ENCODE data around the gene FCN2.

Gene FCN2

DNA sequence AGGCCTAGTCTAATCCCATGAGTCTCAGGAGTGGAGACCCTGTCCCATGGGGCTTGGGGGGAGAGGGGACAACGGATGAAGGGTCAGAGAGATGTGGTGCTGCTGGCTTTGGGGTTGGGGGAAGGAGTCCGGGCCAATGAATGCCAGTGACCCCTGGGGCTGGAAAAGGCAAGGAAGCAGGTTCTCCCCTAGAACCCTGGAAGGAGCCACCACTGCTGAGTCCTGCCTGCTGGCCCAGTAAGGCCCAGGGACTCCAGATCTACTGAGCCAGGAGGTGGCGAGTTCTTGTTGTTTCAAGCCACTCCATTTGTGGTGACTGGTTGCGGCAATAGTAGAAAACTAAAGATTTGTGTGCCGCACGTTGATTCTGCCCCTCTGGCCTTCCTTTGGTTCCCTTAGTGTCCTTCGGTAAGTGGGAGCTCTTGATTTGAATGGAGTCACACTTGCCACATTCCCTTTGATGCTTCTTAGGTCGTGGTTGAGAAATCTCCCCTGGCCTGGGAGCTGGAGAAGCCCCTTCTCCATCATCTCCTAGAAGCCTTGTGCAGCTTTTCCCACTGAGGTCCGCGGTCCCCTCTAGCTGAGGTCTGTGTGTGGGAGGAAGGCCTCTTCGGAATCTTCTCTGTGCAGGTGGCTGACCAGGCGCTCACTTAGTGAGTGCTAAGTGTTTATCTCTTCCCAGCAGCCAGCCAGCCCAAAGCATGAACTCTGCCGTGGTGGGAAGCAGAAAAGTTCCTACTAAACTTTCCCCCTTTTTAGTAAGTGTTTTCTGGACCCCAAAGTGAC lies 28.1 kb downstream of the FCN2 start:
- Histone ChIP-seq H3K27ac (replicated peaks; ENCODE audit: low read length) (no peak overlapping the region), H3K4me1 (ENCODE audit: control insufficient read depth in 2 of 2, insufficient read depth in 1 of 2, low read depth in 1 of 2, low read length in 2 of 2) (no peaks in the 10 kb centered on the region), H3K9me3 (replicated peaks in 1 of 2; ENCODE audit: control insufficient read depth in 2 of 2, insufficient read depth in 1 of 2, low read depth in 1 of 2, low read length in 2 of 2) (no peaks in the 10 kb centered on the region), H2BK5ac (ENCODE audit: low read length) (no peak overlapping the region), H3K79me1 (ENCODE audit: low read depth, low read length) (no peaks in the 10 kb centered on the region), H4K91ac (ENCODE audit: low read depth, low read length, poor library complexity) (no peak overlapping the region), H3K36me3 (replicated peaks in 1 of 2; ENCODE audit: control insufficient read depth in 2 of 2, insufficient read depth in 2 of 2, low read length in 2 of 2) (no peaks in the 10 kb centered on the region), H4K8ac (ENCODE audit: low read depth, low read length) (no peak overlapping the region), H3K4ac (ENCODE audit: low read length) (no peak overlapping the region), H2BK120ac (ENCODE audit: low read depth, low read length) (no peak overlapping the region), H2BK15ac (ENCODE audit: low read length) (no peak overlapping the region), H2BK12ac (ENCODE audit: low read length) (no peak overlapping the region), H3K18ac (ENCODE audit: low read length) (no peak overlapping the region), H2AK5ac (ENCODE audit: low read depth, low read length) (no peak overlapping the region), H3K23ac (ENCODE audit: low read depth, low read length, poor library complexity) (no peak overlapping the region), H2AFZ (ENCODE audit: low read length) (no peak overlapping the region), H3K4me2 (ENCODE audit: insufficient read depth, low read length, poor library complexity, severe bottlenecking) (no peak overlapping the region), H3K9ac (ENCODE audit: low read depth, low read length, poor library complexity) (no peak overlapping the region), H3K4me3 (ENCODE audit: low read length in 2 of 2) (no peak overlapping the region), H3K27me3 (ENCODE audit: control insufficient read depth in 3 of 3, insufficient read depth in 3 of 3, low read depth in 1 of 3, low read length in 3 of 3) (no peaks in the 10 kb centered on the region), H3K14ac (ENCODE audit: low read length) (no peak overlapping the region)
- DNase-seq (ENCODE audit: low spot score): no peak
- WGBS, 2 donors (ENCODE audit: extremely low coverage in 2 of 2, insufficient read length in 2 of 2, insufficient replicate concordance in 1 of 2): no CpG with 5 or more reads among the region's 13 CpGs

DNA sequence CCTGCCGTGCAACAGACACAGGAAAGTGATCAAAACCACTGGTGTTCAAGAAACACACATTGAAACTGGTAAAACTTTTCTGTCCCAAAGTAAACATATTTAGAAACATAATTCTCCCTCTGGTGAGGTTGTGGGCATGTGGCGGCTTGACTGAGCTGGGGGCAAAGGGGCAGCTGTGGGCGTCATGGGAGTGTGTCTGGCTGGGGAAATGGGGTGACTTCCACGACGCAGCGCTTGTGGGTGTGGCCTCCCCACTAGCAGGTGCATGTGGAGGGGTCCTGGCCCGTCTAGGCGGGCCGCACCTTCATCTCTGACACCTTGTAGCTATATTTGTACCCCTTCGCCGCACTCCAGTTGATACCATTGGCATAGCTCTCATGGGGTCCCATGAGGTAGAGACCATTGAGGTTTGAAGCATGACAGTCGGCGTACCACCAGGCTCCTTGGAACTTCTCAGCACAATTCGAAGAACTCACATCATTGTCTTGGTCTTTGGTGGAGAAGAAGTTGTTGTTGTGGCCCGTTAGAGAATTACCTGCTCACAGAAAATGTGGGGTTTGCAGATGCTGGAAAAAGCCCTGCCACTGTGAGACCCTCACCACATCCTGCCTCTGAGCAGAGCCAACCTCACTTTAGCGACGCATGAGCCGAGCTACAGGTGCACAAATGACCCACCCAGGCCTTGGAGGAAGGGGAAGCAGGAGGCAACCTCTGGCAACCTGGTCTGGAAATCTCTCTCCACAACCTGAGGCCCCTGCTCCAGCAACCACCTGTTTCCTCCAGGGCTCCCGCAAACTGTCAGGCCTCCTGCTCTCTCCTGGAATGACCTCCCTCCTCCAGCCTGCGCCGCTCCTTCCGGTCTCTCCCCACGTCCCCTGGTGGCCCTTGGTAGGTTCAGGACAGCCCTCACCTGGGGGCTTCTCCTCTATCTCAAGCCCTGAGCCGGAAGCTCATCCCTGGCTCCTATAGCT lies 29.2 kb downstream of the FCN2 start:
- Histone ChIP-seq H3K18ac (ENCODE audit: low read length) (peak overlapping the region; percentile 77), H3K23ac (ENCODE audit: low read depth, low read length, poor library complexity) (peak overlapping the region; percentile 17), H3K4me2 (ENCODE audit: insufficient read depth, low read length, poor library complexity, severe bottlenecking) (no peak overlapping the region), H3K14ac (ENCODE audit: low read length) (no peak overlapping the region), H4K8ac (ENCODE audit: low read depth, low read length) (no peak overlapping the region), H3K9ac (ENCODE audit: low read depth, low read length, poor library complexity) (no peak overlapping the region), H3K9me3 (replicated peaks in 1 of 2; ENCODE audit: control insufficient read depth in 2 of 2, insufficient read depth in 1 of 2, low read depth in 1 of 2, low read length in 2 of 2) (no peaks in the 10 kb centered on the region), H2AK5ac (ENCODE audit: low read depth, low read length) (peak overlapping the region; percentile 58), H3K27ac (replicated peaks; ENCODE audit: low read length) (no peak overlapping the region), H3K4ac (ENCODE audit: low read length) (no peak overlapping the region), H2BK5ac (ENCODE audit: low read length) (peak overlapping the region; percentile 42), H2BK12ac (ENCODE audit: low read length) (no peak overlapping the region), H2AFZ (ENCODE audit: low read length) (no peak overlapping the region), H3K27me3 (ENCODE audit: control insufficient read depth in 3 of 3, insufficient read depth in 3 of 3, low read depth in 1 of 3, low read length in 3 of 3) (no peaks in the 10 kb centered on the region), H3K4me3 (ENCODE audit: low read length in 2 of 2) (peak overlapping the region in 1 of 2 donors; percentile 35), H3K4me1 (ENCODE audit: control insufficient read depth in 2 of 2, insufficient read depth in 1 of 2, low read depth in 1 of 2, low read length in 2 of 2) (no peaks in the 10 kb centered on the region), H2BK15ac (ENCODE audit: low read length) (peak overlapping the region; percentile 4), H2BK120ac (ENCODE audit: low read depth, low read length) (peak overlapping the region; percentile 24), H3K36me3 (replicated peaks in 1 of 2; ENCODE audit: control insufficient read depth in 2 of 2, insufficient read depth in 2 of 2, low read length in 2 of 2) (no peaks in the 10 kb centered on the region), H4K91ac (ENCODE audit: low read depth, low read length, poor library complexity) (no peak overlapping the region), H3K79me1 (ENCODE audit: low read depth, low read length) (no peaks in the 10 kb centered on the region)
- no peak for DNase-seq (ENCODE audit: low spot score)
- WGBS, 2 donors (ENCODE audit: extremely low coverage in 2 of 2, insufficient read length in 2 of 2, insufficient replicate concordance in 1 of 2): no CpG with 5 or more reads among the region's 24 CpGs

DNA sequence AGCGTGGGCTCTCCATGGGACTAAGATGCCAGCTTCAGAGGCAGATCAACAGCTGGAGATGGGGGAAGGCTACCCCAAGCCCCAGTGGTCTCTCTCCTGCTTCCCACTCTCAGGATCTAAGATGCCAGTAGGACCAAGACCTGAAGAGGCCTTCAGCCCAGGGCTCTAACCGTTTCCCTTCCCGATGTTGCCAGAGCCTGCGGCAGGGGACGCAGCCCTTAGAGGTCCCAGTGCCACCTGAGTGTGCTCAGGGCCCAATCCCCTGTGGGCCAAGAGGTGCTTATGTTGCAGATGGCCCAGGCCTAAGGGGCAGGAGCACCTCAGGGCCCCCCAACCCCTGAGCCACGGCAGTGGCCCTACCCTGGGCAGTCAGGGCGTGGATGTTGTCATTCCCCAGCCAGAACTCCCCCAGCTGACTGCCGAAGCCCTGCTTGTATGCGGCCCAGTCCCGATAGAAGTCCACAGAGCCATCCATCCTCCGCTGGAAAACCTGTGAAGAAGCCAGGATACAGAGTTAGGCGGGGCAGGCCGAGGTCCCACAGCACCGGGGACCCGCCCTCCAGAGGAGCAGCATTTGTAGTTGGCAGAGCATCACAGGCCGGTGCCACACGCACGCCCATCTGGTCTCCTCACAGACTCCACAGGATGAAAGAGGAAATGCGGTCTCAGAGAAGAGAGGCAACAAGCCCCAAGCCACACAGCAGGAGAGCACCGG lies 31.7 kb downstream of the FCN2 start:
- H3K4ac ChIP-seq (ENCODE audit: low read length): peak overlapping the region; percentile 69
- no peak overlapping the region for H2AFZ ChIP-seq (ENCODE audit: low read length)
- no peaks in the 10 kb centered on the region for H3K4me1 ChIP-seq (ENCODE audit: control insufficient read depth in 2 of 2, insufficient read depth in 1 of 2, low read depth in 1 of 2, low read length in 2 of 2)
- no peak overlapping the region for H3K4me3 ChIP-seq (ENCODE audit: low read length in 2 of 2)
- H3K23ac ChIP-seq (ENCODE audit: low read depth, low read length, poor library complexity): no peak overlapping the region
- no peak overlapping the region for H3K4me2 ChIP-seq (ENCODE audit: insufficient read depth, low read length, poor library complexity, severe bottlenecking)
- no peak overlapping the region for H2BK5ac ChIP-seq (ENCODE audit: low read length)
- H4K91ac ChIP-seq (ENCODE audit: low read depth, low read length, poor library complexity): no peak overlapping the region
- DNase-seq (ENCODE audit: low spot score): no peak
- peak overlapping the region; percentile 42 for H2AK5ac ChIP-seq (ENCODE audit: low read depth, low read length)
- H4K8ac ChIP-seq (ENCODE audit: low read depth, low read length): no peak overlapping the region
- H3K79me1 ChIP-seq (ENCODE audit: low read depth, low read length): no peaks in the 10 kb centered on the region
- no peaks in the 10 kb centered on the region for H3K27me3 ChIP-seq (ENCODE audit: control insufficient read depth in 3 of 3, insufficient read depth in 3 of 3, low read depth in 1 of 3, low read length in 3 of 3)
- H2BK120ac ChIP-seq (ENCODE audit: low read depth, low read length): no peak overlapping the region
- H2BK12ac ChIP-seq (ENCODE audit: low read length): no peak overlapping the region
- no peak overlapping the region for H3K9ac ChIP-seq (ENCODE audit: low read depth, low read length, poor library complexity)
- no peaks in the 10 kb centered on the region for H3K9me3 ChIP-seq (replicated peaks in 1 of 2; ENCODE audit: control insufficient read depth in 2 of 2, insufficient read depth in 1 of 2, low read depth in 1 of 2, low read length in 2 of 2)
- no peak overlapping the region for H3K27ac ChIP-seq (replicated peaks; ENCODE audit: low read length)
- peak overlapping the region; percentile 65 for H3K18ac ChIP-seq (ENCODE audit: low read length)
- H3K14ac ChIP-seq (ENCODE audit: low read length): peak overlapping the region; percentile 58
- WGBS, 2 donors (ENCODE audit: extremely low coverage in 2 of 2, insufficient read length in 2 of 2, insufficient replicate concordance in 1 of 2): no CpG with 5 or more reads among the region's 20 CpGs
- H2BK15ac ChIP-seq (ENCODE audit: low read length): no peak overlapping the region
- no peaks in the 10 kb centered on the region for H3K36me3 ChIP-seq (replicated peaks in 1 of 2; ENCODE audit: control insufficient read depth in 2 of 2, insufficient read depth in 2 of 2, low read length in 2 of 2)
